Heart left ventricle (tissue), 13 donors: ENCODE measurements around the gene PNPO.

Experiments
- CTCF ChIP-seq, 12 donors: fragments of 200-600 bp; sonication (generic) in 4 of 12; IDR thresholded peaks; one replicate each; pipeline versions ENCODE4 v1.5.0 to v1.8.0; 2018 to 2022; ENCODE audit warnings: antibody characterized with exemption in 12 of 12, mild to moderate bottlenecking in 5 of 12
- POLR2A ChIP-seq, 2 donors: fragments of 450-650 bp; IDR thresholded peaks; one replicate each; pipeline ENCODE4 v1.6.1; 2017; ENCODE audit warnings: antibody characterized with exemption in 2 of 2, mild to moderate bottlenecking in 2 of 2, moderate library complexity in 2 of 2
- donor health status: ischemic (EF 13 %, LVEDD 7.1; RV severe dilation, severe dysfunction).
- donor health status: DM: no; HTN: yes; CAD: no.
- donor health status: DM: no; HTN: no; CAD: no.
- donor health status: ischemic (EF 25% LVEDD 6.9; RV normal size, moderate dysfunction).
- donor health status: ischemic (EF 25% LVEDD 5.7; RV mildly dilated, moderate dysfunction).
- donor health status: ischemic (EF 35%, LVEDD 5.7; RV mildly dilated, moderate dysfunction).
- donor health status: nonischemic (EF 11% LVEDD 7.7; RV severe dilation, severe dysfunction).
- donor health status: DM: yes; HTN: yes; CAD: no.
- donor health status: PGD.
- donor health status: ischemic (EF 29% LVEDD 5.4; RV normal size, mild dysfunction).
- donor health status: nonischemic (EF 23%, LVEDD 6.1; RV moderate dilation, normal function).

- TF ChIP-seq CTCF (IDR thresholded peaks at IDR 0.05): no peak
- TF ChIP-seq POLR2A (IDR thresholded peaks at IDR 0.05): no peak
Measured at GRCh38 chr17:47896672-47897490, 44.5 kb upstream of the PNPO start.
